Limb (tissue), 2 donors: Measurements from ENCODE around the gene TACR1.
"Not testable (repeated sequence)": the region's sequence is repeated elsewhere in the genome, so short reads cannot be mapped to it uniquely, and the experiment has no call there.

Experiments used
- DNase-seq, 2 donors: peaks; one replicate each; pipeline ENCODE4 v3.0.0-alpha.2; 2016; ENCODE audit errors: extremely low spot score in 2 of 2

TACR1 gene

GRCh38 chr2:75088791-75089190, 110.5 kb downstream of the TACR1 start:
- DNase-seq, result no peak

GRCh38 chr2:75087736-75088135, 111.6 kb downstream of the TACR1 start:
- DNase-seq, result no peak

GRCh38 chr2:75079575-75079974, 119.7 kb downstream of the TACR1 start:
- no peak for DNase-seq

- DNase-seq, result no peak
These were observed 121.4 kb downstream of the TACR1 start for GRCh38 chr2:75077909-75078308.

- DNase-seq, result peak; percentile 38 to 44
These were observed 123.2 kb downstream of the TACR1 start for GRCh38 chr2:75076088-75076487.

- no peak for DNase-seq
These were observed 124.6 kb downstream of the TACR1 start for GRCh38 chr2:75074708-75075107.

GRCh38 chr2:75074228-75074627, 125.1 kb downstream of the TACR1 start:
- DNase-seq, result no peak

GRCh38 chr2:75071766-75072165, 127.6 kb downstream of the TACR1 start:
- DNase-seq, result no peak

GRCh38 chr2:75068546-75068945, 130.8 kb downstream of the TACR1 start:
- DNase-seq, result no peak

- no peak for DNase-seq
These were observed 131.8 kb downstream of the TACR1 start for GRCh38 chr2:75067506-75067905.

- DNase-seq, result no peak
These were observed 133.0 kb downstream of the TACR1 start for GRCh38 chr2:75066121-75066902.

- DNase-seq, result no peak
These were observed 133.8 kb downstream of the TACR1 start for GRCh38 chr2:75065402-75066008.

- DNase-seq, result peak; percentile 21 to 77
These were observed 134.5 kb downstream of the TACR1 start for GRCh38 chr2:75064691-75065396.

GRCh38 chr2:75063906-75064305, 135.4 kb downstream of the TACR1 start:
- DNase-seq, result no peak

- no peak for DNase-seq
These were observed 140.9 kb downstream of the TACR1 start for GRCh38 chr2:75058427-75058826.

GRCh38 chr2:75057150-75057549, 142.2 kb downstream of the TACR1 start:
- DNase-seq, result not testable (repeated sequence)

GRCh38 chr2:75055820-75056675, 143.3 kb downstream of the TACR1 start:
- DNase-seq, result no peak

- no peak for DNase-seq
These were observed 144.0 kb downstream of the TACR1 start for GRCh38 chr2:75055142-75055819.

GRCh38 chr2:75054296-75054695, 145.0 kb downstream of the TACR1 start:
- DNase-seq, result no peak

GRCh38 chr2:75053484-75054112, 145.7 kb downstream of the TACR1 start:
- DNase-seq, result no peak
